ENCODE data around the gene C4orf50. TPM values are rescaled to one million over a fixed set of nuclear protein-coding genes. Genes with fewer than 3 reads are reported as not detected.

C4orf50 gene
- total RNA-seq, 1 experiment from 2014 or later, result not detected

GRCh38 chr4:5984843-5985242 lies 33.4 kb downstream of the C4orf50 start:
- no peaks in the 10 kb centered on the region for H4K20me1 ChIP-seq (ENCODE audit: insufficient read depth)
- POLR2A ChIA-PET (ENCODE audit: unreplicated experiment), result no interaction called here
- no peaks in the 10 kb centered on the region for H3K36me3 ChIP-seq (ENCODE audit: low read depth)
- peaks cover 16% of the 10 kb centered on the region for H3K27me3 ChIP-seq (ENCODE audit: insufficient read depth, low read depth)
- CTCF ChIA-PET, result no interaction called here
- H3K4me2 ChIP-seq, result no peak overlapping the region
- intact Hi-C loops (cut with micrococcal nuclease; ENCODE audit: unreplicated experiment), result no loop called here
- H3K4me1 ChIP-seq (replicated peaks; ENCODE audit: insufficient read depth), result no peaks in the 10 kb centered on the region
- H2AFZ ChIP-seq, result no peak overlapping the region
- H3K9me2 ChIP-seq (ENCODE audit: insufficient read depth), result no peaks in the 10 kb centered on the region
- no peak for TF ChIP-seq EZH2 (IDR thresholded peaks at IDR 0.05; ENCODE audit: low read depth)
- no peak for TF ChIP-seq CTCF (conservative IDR thresholded peaks at IDR 0.05)
- no TSS peak for BruUV-seq (replicated peaks)
- H3K79me2 ChIP-seq (ENCODE audit: low read depth), result no peaks in the 10 kb centered on the region
- H3K27ac ChIP-seq, result no peak overlapping the region
- DNase-seq, result no peak
- no peaks in the 10 kb centered on the region for H3K9me3 ChIP-seq (ENCODE audit: insufficient read depth, low read depth)
- H3K4me3 ChIP-seq, result no peak overlapping the region
- no peaks in the 10 kb centered on the region for H3F3A ChIP-seq (ENCODE audit: insufficient read depth, low read depth)

GRCh38 chr4:5982156-5982973 lies 35.9 kb downstream of the C4orf50 start:
- Histone ChIP-seq H3K4me2 (no peak overlapping the region), H3F3A (ENCODE audit: insufficient read depth, low read depth) (no peaks in the 10 kb centered on the region), H3K27ac (no peak overlapping the region), H3K4me1 (replicated peaks; ENCODE audit: insufficient read depth) (no peaks in the 10 kb centered on the region), H3K27me3 (ENCODE audit: insufficient read depth, low read depth) (peaks cover 18% of the 10 kb centered on the region), H3K4me3 (no peak overlapping the region), H3K79me2 (ENCODE audit: low read depth) (no peaks in the 10 kb centered on the region), H3K9me2 (ENCODE audit: insufficient read depth) (no peaks in the 10 kb centered on the region), H3K9me3 (ENCODE audit: insufficient read depth, low read depth) (no peaks in the 10 kb centered on the region), H2AFZ (no peak overlapping the region), H3K36me3 (ENCODE audit: low read depth) (no peaks in the 10 kb centered on the region), H4K20me1 (ENCODE audit: insufficient read depth) (no peaks in the 10 kb centered on the region)
- POLR2A ChIA-PET (ENCODE audit: unreplicated experiment), result no interaction called here
- DNase-seq, result no peak
- intact Hi-C loops (cut with micrococcal nuclease; ENCODE audit: unreplicated experiment), result no loop called here
- TF ChIP-seq CTCF (conservative IDR thresholded peaks at IDR 0.05) (no peak), EZH2 (IDR thresholded peaks at IDR 0.05; ENCODE audit: low read depth) (no peak)
- no TSS peak for BruUV-seq (replicated peaks)
- CTCF ChIA-PET, result no interaction called here

GRCh38 chr4:5980436-5981155 lies 37.6 kb downstream of the C4orf50 start:
- no peaks in the 10 kb centered on the region for H3K79me2 ChIP-seq (ENCODE audit: low read depth)
- H3K4me1 ChIP-seq (replicated peaks; ENCODE audit: insufficient read depth), result no peaks in the 10 kb centered on the region
- DNase-seq, result no peak
- H3K27ac ChIP-seq, result no peak overlapping the region
- H4K20me1 ChIP-seq (ENCODE audit: insufficient read depth), result no peaks in the 10 kb centered on the region
- CTCF ChIA-PET, result no interaction called here
- intact Hi-C loops (cut with micrococcal nuclease; ENCODE audit: unreplicated experiment), result no loop called here
- H3K4me3 ChIP-seq, result no peak overlapping the region
- peaks cover 20% of the 10 kb centered on the region for H3K27me3 ChIP-seq (ENCODE audit: insufficient read depth, low read depth)
- no peaks in the 10 kb centered on the region for H3K9me3 ChIP-seq (ENCODE audit: insufficient read depth, low read depth)
- no peak overlapping the region for H3K4me2 ChIP-seq
- no peaks in the 10 kb centered on the region for H3K9me2 ChIP-seq (ENCODE audit: insufficient read depth)
- TF ChIP-seq EZH2 (IDR thresholded peaks at IDR 0.05; ENCODE audit: low read depth) (no peak), CTCF (conservative IDR thresholded peaks at IDR 0.05) (no peak)
- H3K36me3 ChIP-seq (ENCODE audit: low read depth), result no peaks in the 10 kb centered on the region
- POLR2A ChIA-PET (ENCODE audit: unreplicated experiment), result no interaction called here
- no peak overlapping the region for H2AFZ ChIP-seq
- no TSS peak for BruUV-seq (replicated peaks)
- no peaks in the 10 kb centered on the region for H3F3A ChIP-seq (ENCODE audit: insufficient read depth, low read depth)

Measured in PC-9 (cell line).